GM18507 (cell line): ENCODE data around the gene FTCDNL1.

Source experiments
- DNase-seq: peaks from one replicate; pipeline ENCODE4 v3.0.0; 2011; ENCODE audit warnings: low read depth; ENCODE audit not compliant: insufficient read length; ENCODE audit errors: extremely low spot score
- FAIRE-seq: peaks from 2 replicates; lab custom pipeline; 2011; peaks lifted over from hg19 to GRCh38; lab: Jason Lieb, UNC

FTCDNL1 gene

GRCh38 chr2:199754766-199755165 lies 96.2 kb downstream of the FTCDNL1 start:
- FAIRE-seq (no peak), DNase-seq (no peak)

- DNase-seq: no peak
- no peak for FAIRE-seq
Observed at GRCh38 chr2:199751492-199752120, 99.4 kb downstream of the FTCDNL1 start.

GRCh38 chr2:199749571-199749970 lies 101.4 kb downstream of the FTCDNL1 start:
- FAIRE-seq (no peak), DNase-seq (no peak)

- FAIRE-seq (no peak), DNase-seq (no peak)
Observed at GRCh38 chr2:199744724-199745123, 106.3 kb downstream of the FTCDNL1 start.

- no peak for FAIRE-seq
Observed at GRCh38 chr2:199744260-199744659, 106.7 kb downstream of the FTCDNL1 start.

GRCh38 chr2:199743415-199744120 lies 107.4 kb downstream of the FTCDNL1 start:
- FAIRE-seq (no peak), DNase-seq (no peak)

More at GRCh38 chr2:199744260-199744659, 106.7 kb downstream of the FTCDNL1 start:
- no peak for DNase-seq

GRCh38 chr2:199742884-199743283 lies 108.1 kb downstream of the FTCDNL1 start:
- FAIRE-seq (no peak), DNase-seq (no peak)

GRCh38 chr2:199740111-199740428 lies 110.9 kb downstream of the FTCDNL1 start:
- FAIRE-seq (no peak), DNase-seq (no peak)

- DNase-seq: peak; percentile 9
- peak; percentile 82 for FAIRE-seq
Observed at GRCh38 chr2:199739413-199740110, 111.4 kb downstream of the FTCDNL1 start.

- no peak for DNase-seq
- no peak for FAIRE-seq
Observed at GRCh38 chr2:199738727-199739412, 112.1 kb downstream of the FTCDNL1 start.

- no peak for FAIRE-seq
Observed at GRCh38 chr2:199734651-199735050, 116.3 kb downstream of the FTCDNL1 start.

GRCh38 chr2:199734011-199734410 lies 117.0 kb downstream of the FTCDNL1 start:
- DNase-seq (no peak), FAIRE-seq (no peak)

More at GRCh38 chr2:199734651-199735050, 116.3 kb downstream of the FTCDNL1 start:
- DNase-seq: no peak

- FAIRE-seq: no peak
- no peak for DNase-seq
Observed at GRCh38 chr2:199727801-199728200, 123.2 kb downstream of the FTCDNL1 start.

GRCh38 chr2:199727306-199727705 lies 123.7 kb downstream of the FTCDNL1 start:
- FAIRE-seq: no peak

GRCh38 chr2:199718074-199718473 lies 132.9 kb downstream of the FTCDNL1 start:
- DNase-seq (no peak), FAIRE-seq (no peak)

More at GRCh38 chr2:199727306-199727705, 123.7 kb downstream of the FTCDNL1 start:
- DNase-seq: no peak

GRCh38 chr2:199717587-199717907 lies 133.4 kb downstream of the FTCDNL1 start:
- no peak for DNase-seq
- FAIRE-seq: no peak

- DNase-seq: no peak
- FAIRE-seq: no peak
Observed at GRCh38 chr2:199716807-199717586, 134.0 kb downstream of the FTCDNL1 start.

GRCh38 chr2:199713746-199714145 lies 137.2 kb downstream of the FTCDNL1 start:
- FAIRE-seq: no peak
- no peak for DNase-seq

GRCh38 chr2:199710551-199710950 lies 140.4 kb downstream of the FTCDNL1 start:
- DNase-seq (no peak), FAIRE-seq (no peak)
